ENCODE results near the gene IFNL4.

Gene IFNL4

DNA sequence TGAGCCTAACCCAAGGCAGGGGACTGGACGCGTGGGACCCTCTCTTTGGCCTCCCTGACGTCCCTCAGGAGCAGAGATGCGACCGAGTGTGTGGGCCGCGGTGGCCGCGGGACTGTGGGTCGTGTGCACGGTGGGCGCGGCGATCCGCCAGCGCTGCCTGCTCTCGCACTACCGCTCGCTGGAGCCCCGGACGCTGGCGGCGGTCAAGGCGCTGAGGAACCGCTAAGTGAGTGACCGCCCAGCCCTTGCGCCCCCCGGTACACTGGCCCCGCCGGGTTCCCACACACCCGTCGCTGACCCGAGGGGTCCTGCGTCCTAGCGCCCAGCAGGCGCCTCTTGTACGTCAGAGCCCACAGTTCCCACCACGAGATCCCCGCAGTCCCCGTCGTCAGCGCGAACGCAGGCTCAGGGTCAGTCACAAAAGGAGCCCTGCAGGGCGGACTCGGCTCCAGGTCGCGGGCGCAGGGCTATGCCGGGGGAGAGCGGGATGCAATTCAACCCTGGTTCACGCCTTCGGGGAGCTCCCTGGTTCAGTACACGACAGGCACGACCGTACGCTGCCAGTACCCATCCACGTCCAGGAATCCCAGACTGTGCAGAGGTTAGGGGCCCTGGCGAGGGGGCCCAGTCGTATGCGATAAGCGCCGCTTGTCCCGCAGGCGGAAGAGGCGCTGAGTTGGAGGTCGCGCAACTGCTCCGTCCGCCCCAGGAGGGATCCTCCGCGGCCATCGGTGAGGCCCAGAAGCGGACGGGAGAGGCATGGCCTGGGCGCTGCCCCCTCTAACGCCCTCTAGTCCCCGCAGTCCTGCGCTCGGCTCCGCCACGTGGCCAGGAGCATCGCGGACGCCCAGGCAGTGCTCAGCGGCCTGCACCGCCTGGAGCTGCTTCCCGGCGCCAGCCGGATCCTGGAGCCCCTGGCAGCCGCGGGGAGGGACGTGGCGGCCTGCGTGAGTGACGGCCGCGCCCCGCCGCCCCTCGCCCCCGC is 15.9 kb upstream of the IFNL4 start:
- TF ChIP-seq, protein P1, sequence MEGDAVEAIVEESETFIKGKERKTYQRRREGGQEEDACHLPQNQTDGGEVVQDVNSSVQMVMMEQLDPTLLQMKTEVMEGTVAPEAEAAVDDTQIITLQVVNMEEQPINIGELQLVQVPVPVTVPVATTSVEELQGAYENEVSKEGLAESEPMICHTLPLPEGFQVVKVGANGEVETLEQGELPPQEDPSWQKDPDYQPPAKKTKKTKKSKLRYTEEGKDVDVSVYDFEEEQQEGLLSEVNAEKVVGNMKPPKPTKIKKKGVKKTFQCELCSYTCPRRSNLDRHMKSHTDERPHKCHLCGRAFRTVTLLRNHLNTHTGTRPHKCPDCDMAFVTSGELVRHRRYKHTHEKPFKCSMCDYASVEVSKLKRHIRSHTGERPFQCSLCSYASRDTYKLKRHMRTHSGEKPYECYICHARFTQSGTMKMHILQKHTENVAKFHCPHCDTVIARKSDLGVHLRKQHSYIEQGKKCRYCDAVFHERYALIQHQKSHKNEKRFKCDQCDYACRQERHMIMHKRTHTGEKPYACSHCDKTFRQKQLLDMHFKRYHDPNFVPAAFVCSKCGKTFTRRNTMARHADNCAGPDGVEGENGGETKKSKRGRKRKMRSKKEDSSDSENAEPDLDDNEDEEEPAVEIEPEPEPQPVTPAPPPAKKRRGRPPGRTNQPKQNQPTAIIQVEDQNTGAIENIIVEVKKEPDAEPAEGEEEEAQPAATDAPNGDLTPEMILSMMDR (conservative IDR thresholded peaks at IDR 0.05): no peak
- H3K27ac ChIP-seq: no peak overlapping the region

DNA sequence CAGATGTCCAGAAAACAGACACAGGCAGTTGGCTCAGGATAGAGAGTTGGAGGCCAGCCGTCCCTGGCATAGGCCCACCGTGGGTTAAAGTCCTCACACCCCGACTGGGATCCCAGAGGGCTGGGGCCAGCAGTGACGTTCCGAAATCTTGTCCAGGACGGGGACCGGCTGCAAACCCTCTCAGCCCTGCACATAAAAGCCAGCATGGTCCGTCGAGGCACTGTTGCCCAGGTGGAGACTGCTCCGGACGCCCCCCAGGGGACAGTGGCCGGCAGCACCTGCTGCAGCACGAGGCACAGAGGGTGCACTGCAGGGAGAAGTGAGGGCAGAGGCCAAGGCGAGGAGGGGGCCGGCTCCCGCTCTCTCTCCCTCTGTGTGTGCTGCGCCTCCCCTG is 15.3 kb upstream of the IFNL4 start:
- H3K27ac ChIP-seq: no peak overlapping the region
- TF ChIP-seq, protein P1 (conservative IDR thresholded peaks at IDR 0.05): no peak

DNA sequence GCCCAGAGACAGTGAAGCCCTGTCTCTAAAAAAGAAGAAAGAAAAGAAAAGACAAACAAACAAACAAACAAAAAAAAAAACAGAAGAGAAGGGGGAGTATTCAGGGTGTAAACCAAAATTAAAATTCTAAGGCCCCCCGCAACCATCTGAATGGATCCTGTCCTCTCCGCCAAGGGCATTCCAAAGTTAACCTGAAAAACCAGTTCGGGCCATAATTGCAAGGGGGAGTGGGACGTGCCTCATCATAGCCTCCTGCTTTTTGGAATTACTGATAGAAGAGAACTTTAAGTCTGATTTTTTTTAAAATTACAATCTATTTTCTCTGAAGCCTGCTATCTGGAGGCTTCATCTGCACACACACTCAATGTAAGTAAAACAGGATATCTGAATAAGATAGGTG is 13.8 kb upstream of the IFNL4 start:
- no peak overlapping the region for H3K27ac ChIP-seq
- TF ChIP-seq, protein P1 (conservative IDR thresholded peaks at IDR 0.05): no peak

DNA sequence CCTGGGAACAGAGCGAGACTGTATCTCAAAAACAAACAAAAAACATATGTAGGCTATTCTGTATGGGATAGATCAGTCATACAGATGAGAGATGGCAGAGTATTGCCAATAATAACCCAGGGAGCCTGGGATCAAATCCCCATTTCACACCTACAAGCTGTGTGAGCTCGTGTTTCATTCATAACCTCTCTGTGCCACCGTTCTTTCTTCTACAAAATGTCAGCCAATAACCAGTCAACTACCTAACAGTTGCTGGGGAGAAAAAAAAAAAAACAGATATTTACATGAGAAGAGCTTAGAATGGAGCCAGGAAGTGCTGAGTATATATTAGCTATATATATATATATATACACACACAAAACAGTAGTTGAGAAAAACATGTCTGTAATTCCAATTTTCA is 13.0 kb upstream of the IFNL4 start:
- TF ChIP-seq, protein P1 (conservative IDR thresholded peaks at IDR 0.05): no peak
- H3K27ac ChIP-seq: no peak overlapping the region

DNA sequence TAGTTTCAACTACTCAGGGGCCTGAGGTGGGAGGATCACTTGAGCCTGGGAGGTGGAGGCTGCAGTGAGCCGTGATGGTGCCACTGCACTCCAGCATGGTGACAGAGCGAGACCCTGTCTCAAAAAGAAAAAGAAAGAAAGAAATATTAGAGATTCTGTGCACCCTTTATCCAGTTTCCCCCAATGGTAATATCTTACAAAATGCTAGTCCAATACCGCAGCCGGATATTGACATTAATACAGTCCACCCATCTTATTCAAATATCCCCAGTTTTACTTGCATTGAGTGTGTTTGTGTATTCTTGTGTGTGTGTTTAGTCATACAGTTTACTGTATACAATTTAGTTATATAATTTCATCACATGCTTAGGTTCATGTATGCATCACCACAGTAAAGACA is 8.6 kb upstream of the IFNL4 start:
- TF ChIP-seq, protein P1 (conservative IDR thresholded peaks at IDR 0.05): no peak
- no peak overlapping the region for H3K27ac ChIP-seq

DNA sequence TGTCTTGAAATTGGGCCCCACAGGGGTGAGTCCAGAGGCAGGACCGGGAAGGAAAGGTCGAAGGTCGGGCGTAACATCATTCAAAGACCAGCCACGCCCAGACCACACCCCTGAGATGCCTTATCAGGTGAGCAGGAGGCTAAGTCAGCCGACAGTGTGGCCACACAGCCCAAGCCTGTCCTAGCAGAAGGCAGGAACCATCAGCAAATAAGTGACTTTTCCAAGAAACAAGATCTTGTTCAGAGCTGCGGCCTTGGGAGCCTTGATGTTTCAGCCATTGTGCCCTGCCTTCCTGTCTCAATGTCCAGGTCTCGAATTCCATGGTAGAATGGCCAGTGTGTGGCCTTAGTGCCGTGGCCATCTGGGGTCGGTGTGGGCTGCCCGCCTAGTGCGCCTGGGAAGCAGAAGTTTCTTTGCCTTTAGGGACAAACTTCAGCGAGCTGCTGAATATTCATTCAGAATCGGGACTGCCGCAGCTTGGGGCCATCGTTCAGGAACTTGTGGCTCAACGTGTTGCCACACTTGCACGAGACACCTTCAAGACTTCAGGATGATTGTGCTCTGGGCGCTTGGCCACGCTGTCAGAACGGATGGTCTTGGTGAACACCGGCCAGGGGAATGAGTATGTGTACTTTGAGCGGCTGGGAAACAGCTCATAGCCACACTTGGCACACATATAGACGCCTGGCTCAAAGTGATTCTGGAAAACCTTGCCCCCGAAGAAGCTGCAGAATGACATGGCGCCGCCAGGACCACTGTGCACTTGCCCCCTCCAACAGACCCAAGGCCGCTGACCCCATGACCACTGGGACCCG is 6.1 kb upstream of the IFNL4 start:
- TF ChIP-seq, protein P1 (conservative IDR thresholded peaks at IDR 0.05): no peak
- no peak overlapping the region for H3K27ac ChIP-seq
